KMS-11 (cell line): ENCODE data around the gene PTPRN2.

ENCODE experiments used
- H2AFZ ChIP-seq: fragments of 200-600 bp; sonication (generic); 2 replicates; pipeline ENCODE4 v1.6.1; 2016; ENCODE audit warnings: antibody characterized with exemption, mixed run types, low read depth
- H3K27ac ChIP-seq: fragments of 200-600 bp; sonication (generic); 2 replicates; pipeline ENCODE4 v1.6.1; 2016; ENCODE audit warnings: mild to moderate bottlenecking, mixed run types
- H3K27me3 ChIP-seq: fragments of 200-600 bp; sonication (generic); 2 replicates; pipeline ENCODE4 v1.6.1; 2017; ENCODE audit warnings: mild to moderate bottlenecking, low read depth, mixed run types, moderate library complexity; ENCODE audit not compliant: insufficient read depth
- H3K36me3 ChIP-seq: fragments of 200-600 bp; sonication (generic); 2 replicates; pipeline ENCODE4 v1.6.1; 2017; ENCODE audit warnings: mild to moderate bottlenecking, mixed run types; ENCODE audit not compliant: insufficient read depth
- H3K4me1 ChIP-seq: fragments of 200-600 bp; sonication (generic); 2 replicates; pipeline ENCODE4 v1.6.1; 2016; ENCODE audit warnings: mild to moderate bottlenecking, low read depth, mixed run types; ENCODE audit not compliant: poor library complexity, severe bottlenecking
- H3K4me2 ChIP-seq: fragments of 200-600 bp; sonication (generic); 2 replicates; pipeline ENCODE4 v1.7.0; 2016; ENCODE audit warnings: mild to moderate bottlenecking, mixed run types
- H3K4me3 ChIP-seq: fragments of 200-600 bp; sonication (generic); IDR thresholded peaks from 2 replicates; pipeline ENCODE4 v1.6.1; 2017; ENCODE audit warnings: low read depth, low read length, mixed read lengths; ENCODE audit not compliant: insufficient read depth
- H3K79me2 ChIP-seq: fragments of 200-600 bp; sonication (generic); 2 replicates; pipeline ENCODE4 v1.6.1; 2016; ENCODE audit warnings: low read depth, mixed run types; ENCODE audit not compliant: insufficient read depth
- H3K9ac ChIP-seq: fragments of 200-600 bp; sonication (generic); 2 replicates; pipeline ENCODE4 v1.6.1; 2016; ENCODE audit warnings: mild to moderate bottlenecking, mixed run types
- H4K20me1 ChIP-seq: fragments of 200-600 bp; sonication (generic); 2 replicates; pipeline ENCODE4 v1.6.1; 2016; ENCODE audit warnings: mild to moderate bottlenecking, mixed run types; ENCODE audit not compliant: insufficient read depth
- CTCF ChIP-seq: fragments of 200-600 bp; sonication (generic); conservative IDR thresholded peaks from 2 replicates; pipeline ENCODE4 v1.6.1; 2017; ENCODE audit warnings: low read depth, mild to moderate bottlenecking, antibody characterized with exemption, low read length, moderate library complexity, mixed read lengths

Gene PTPRN2

DNA sequence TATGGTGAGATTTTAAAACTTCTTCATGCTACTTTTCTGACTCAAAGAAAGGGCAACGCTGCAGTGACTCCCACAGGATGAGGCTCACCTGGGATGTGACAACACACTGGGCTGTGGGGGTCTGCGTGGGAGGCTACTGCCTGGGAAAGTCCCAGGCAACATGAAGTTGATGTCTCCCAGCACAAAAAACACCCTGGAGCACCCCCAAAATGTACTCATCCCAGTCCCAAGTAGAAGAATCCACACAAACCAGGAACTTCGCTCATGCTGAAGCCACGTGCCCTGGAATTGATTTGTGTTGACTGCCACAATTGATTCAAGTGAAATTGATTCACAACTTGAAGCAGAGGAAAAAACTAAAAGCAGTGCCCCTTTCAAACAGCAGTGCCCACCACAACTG lies 24.9 kb upstream of the PTPRN2 start:
- no peak overlapping the region for H3K4me2 ChIP-seq

DNA sequence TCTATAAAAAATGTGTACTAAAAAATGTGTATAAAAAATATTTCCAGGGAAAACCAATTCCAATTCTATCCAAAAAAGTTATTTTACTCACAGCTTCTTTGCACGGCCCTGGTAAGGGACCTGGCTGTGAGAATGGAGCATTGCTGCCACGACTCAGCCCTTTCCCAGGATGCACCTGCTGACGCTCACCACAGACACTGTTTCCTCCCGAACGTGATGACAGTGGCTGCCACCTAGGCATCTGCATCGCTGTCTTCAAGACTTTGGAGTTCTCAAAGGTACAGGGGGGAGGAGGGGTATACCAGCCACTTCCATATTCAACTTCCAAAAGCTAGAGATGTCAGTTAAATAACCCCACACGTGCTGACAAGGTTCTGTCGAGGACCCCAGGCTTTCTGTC lies 23.9 kb upstream of the PTPRN2 start:
- TF ChIP-seq CTCF, result no peak
- H3K4me2 ChIP-seq, result no peak overlapping the region
- H3K27me3 ChIP-seq, result no peaks in the 10 kb centered on the region
- H3K4me3 ChIP-seq, result no peak overlapping the region
- no peaks in the 10 kb centered on the region for H3K4me1 ChIP-seq
- no peak overlapping the region for H2AFZ ChIP-seq
- H3K9ac ChIP-seq, result no peak overlapping the region
- no peak overlapping the region for H3K27ac ChIP-seq
- H4K20me1 ChIP-seq, result no peaks in the 10 kb centered on the region
- peaks cover 4% of the 10 kb centered on the region; the same call in 1 of the 2 replicates for H3K36me3 ChIP-seq
- no peaks in the 10 kb centered on the region for H3K79me2 ChIP-seq

More for the DNA sequence above, 24.9 kb upstream of the PTPRN2 start:
- Histone ChIP-seq H3K4me3 (no peak overlapping the region), H3K27me3 (no peaks in the 10 kb centered on the region), H3K79me2 (no peaks in the 10 kb centered on the region), H3K4me1 (no peaks in the 10 kb centered on the region), H4K20me1 (no peaks in the 10 kb centered on the region), H3K36me3 (peaks cover 4% of the 10 kb centered on the region; the same call in 1 of the 2 replicates), H2AFZ (no peak overlapping the region), H3K9ac (no peak overlapping the region), H3K27ac (no peak overlapping the region)
- no peak for TF ChIP-seq CTCF

DNA sequence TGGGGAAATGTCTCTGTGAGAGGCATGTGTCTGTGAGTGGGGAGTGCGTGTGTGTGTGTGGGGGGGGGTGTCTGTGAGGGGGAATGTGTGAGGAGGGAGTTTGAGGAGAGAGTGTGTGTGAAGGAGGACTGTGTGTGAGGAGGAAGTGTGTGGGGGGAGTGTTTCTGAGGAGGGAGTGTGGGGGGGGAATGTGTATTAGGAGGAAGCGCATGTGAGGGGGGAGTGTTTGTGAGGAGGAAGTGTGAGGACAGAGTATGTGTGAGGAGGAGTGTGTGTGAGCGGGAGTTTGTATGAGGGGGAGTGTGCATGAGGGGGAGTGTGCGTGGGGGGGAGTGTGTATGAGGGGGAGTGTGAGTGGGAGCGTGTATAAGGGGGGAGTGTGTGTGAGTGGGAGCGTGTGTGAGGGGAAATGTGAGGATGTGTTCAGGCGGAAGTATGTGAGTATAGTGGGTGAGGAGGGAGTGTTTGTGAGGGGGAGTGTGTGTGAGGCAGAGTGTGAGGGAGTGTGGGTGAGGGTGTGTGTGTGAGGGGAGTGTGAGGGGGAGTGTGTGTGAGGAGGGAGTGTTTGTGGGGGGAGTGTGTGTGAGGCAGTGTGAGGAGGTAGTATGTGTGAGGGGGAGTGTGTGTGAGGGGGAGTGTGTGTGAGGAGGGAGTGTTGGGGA lies 21.8 kb upstream of the PTPRN2 start:
- H3K36me3 ChIP-seq, result peaks cover 4% of the 10 kb centered on the region; the same call in 1 of the 2 replicates
- H3K4me2 ChIP-seq, result no peak overlapping the region
- H3K9ac ChIP-seq, result no peak overlapping the region
- H3K79me2 ChIP-seq, result no peaks in the 10 kb centered on the region
- no peaks in the 10 kb centered on the region for H3K4me1 ChIP-seq
- no peak overlapping the region for H2AFZ ChIP-seq
- no peaks in the 10 kb centered on the region for H4K20me1 ChIP-seq
- H3K4me3 ChIP-seq, result no peak overlapping the region
- TF ChIP-seq CTCF, result no peak
- H3K27ac ChIP-seq, result no peak overlapping the region
- H3K27me3 ChIP-seq, result no peaks in the 10 kb centered on the region

DNA sequence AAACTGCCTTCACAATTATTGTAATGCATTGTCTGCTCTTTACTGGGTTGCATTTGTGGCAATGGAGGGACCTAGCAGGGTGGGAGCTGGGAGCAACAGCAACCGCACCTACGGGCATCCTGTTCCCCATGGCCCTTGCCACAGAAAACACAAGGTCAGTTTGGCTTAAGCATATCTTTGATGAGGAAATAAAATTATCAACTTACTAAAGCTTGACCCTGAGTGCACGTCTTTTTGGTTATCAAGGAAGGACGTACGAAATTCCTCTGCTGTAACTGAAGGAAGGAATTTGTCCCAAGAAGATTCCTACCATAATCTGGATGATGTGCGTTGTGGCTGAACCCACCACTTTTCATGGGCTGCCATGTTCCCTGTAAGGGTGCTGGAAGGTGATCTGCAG lies 19.9 kb upstream of the PTPRN2 start:
- TF ChIP-seq CTCF, result no peak
- no peaks in the 10 kb centered on the region for H3K4me1 ChIP-seq
- no peaks in the 10 kb centered on the region for H3K27me3 ChIP-seq
- no peak overlapping the region for H3K27ac ChIP-seq
- H3K4me2 ChIP-seq, result no peak overlapping the region
- no peaks in the 10 kb centered on the region for H4K20me1 ChIP-seq
- H3K4me3 ChIP-seq, result no peak overlapping the region
- H3K36me3 ChIP-seq, result no peaks in the 10 kb centered on the region
- H3K79me2 ChIP-seq, result no peaks in the 10 kb centered on the region
- no peak overlapping the region for H2AFZ ChIP-seq
- H3K9ac ChIP-seq, result no peak overlapping the region
